Frontal cortex (tissue), 4 donors: Measurements from ENCODE around the gene ARHGAP4. TPM values are rescaled to one million over a fixed set of nuclear protein-coding genes. Genes with fewer than 3 reads are reported as not detected.

Experiments
- DNase-seq, 2 donors: peaks; one replicate each; pipeline ENCODE4 v3.0.0; 2012; ENCODE audit warnings: low spot score in 2 of 2
- FAIRE-seq: peaks from 2 replicates; lab custom pipeline; 2012; peaks lifted over from hg19 to GRCh38; lab: Jason Lieb, UNC
- total RNA-seq: library from RNA; depleted of rRNA; stranded (reverse); fragments of >200 nt; gene quantifications from one replicate; pipeline ENCODE4 v1.2.3, GENCODE V29; 2014
- donor health status: control.
- donor health status: control.
- donor health status: control.

Gene ARHGAP4
- total RNA-seq, 1 donor from 2014 or later: 5.7 TPM

DNA sequence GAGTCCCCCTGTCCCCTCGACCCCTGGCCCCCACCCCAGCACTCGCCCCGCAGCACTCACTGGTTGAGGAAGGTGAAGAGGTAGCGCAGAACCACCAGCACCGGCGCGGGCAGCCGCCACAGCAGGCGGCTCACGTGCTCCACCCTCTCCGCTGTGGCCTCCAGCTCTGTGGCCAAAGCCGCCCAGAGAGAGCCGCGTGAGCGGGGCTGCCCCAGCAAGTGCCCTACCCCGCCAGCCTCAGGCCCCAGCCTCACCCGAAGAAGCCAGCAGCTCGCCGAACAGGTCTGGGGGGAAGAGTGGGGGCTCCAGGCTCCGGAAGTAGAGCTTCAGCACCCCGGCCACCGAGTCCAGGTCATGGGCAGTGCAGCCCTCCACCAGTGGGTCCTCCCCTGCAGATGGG lies 15.6 kb downstream of the ARHGAP4 start:
- FAIRE-seq: no peak
- DNase-seq: no peak

GRCh38 chrX:153909980-153910360 lies 16.1 kb downstream of the ARHGAP4 start:
- FAIRE-seq: no peak

DNA sequence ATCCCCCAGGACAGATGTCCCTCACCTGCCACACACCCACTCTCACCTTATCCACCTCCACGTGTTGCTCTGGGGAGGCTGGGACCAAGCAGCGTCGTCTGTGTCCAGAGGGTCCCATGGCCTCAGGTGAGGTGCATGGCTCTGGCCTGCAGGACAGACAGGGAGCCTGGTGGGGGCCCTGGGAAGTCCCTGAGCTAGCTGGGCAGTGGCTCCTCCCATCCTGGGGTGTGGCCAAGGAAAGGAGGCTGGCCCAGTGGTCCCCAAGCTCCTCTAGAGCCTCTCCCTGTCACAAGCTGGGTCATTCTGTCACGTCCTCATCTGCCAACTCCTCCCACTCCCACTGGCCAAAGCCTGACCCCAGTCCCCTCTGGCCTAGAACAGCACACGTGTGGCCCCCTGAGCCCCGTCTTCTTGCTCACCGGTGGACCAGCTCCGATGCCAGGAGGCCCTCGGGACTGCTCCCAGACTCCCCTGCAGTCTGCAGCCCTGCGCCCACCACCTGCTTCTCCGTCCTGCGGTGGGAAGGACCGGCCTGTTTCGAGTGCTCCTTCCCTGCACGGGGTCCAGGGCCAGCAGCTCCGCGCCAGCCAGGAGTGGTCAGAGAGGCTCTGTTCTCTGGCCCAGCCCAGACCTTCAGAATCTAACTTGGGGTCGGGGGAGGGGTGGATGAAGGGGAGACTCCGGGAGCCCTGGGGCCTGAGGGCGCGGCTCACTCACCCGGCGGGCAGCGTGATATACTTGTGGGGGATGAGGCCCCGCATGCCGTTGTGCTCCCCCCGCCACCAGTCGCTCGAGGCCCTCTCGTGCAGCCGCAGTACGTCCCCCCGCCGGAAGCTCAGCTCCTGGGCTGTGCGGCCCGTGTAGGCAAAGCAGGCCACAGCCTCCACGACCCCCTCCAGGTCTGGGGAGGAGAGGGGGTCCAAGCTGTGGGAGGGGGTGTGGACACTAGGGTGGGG lies 16.8 kb downstream of the ARHGAP4 start:
- no peak for DNase-seq
- FAIRE-seq: no peak

More at GRCh38 chrX:153909980-153910360, 16.1 kb downstream of the ARHGAP4 start:
- DNase-seq: no peak

- DNase-seq: no peak
- FAIRE-seq: no peak
Observed at GRCh38 chrX:153908219-153908860, 17.7 kb downstream of the ARHGAP4 start.

- DNase-seq: no peak
- FAIRE-seq: no peak
Observed at GRCh38 chrX:153907456-153907855, 18.6 kb downstream of the ARHGAP4 start.

- no peak for DNase-seq
- no peak for FAIRE-seq
Observed at GRCh38 chrX:153906126-153906917, 19.7 kb downstream of the ARHGAP4 start.

GRCh38 chrX:153905481-153906095 lies 20.5 kb downstream of the ARHGAP4 start:
- DNase-seq (no peak), FAIRE-seq (no peak)

- FAIRE-seq: no peak
- no peak for DNase-seq
Observed at GRCh38 chrX:153903991-153904957, 21.8 kb downstream of the ARHGAP4 start, which contains the start of gene AVPR2. Gene AVPR2, plus strand, starts transcription at chrX:153904673. Its CDS starts 473 bp downstream, at chrX:153905146.

DNA sequence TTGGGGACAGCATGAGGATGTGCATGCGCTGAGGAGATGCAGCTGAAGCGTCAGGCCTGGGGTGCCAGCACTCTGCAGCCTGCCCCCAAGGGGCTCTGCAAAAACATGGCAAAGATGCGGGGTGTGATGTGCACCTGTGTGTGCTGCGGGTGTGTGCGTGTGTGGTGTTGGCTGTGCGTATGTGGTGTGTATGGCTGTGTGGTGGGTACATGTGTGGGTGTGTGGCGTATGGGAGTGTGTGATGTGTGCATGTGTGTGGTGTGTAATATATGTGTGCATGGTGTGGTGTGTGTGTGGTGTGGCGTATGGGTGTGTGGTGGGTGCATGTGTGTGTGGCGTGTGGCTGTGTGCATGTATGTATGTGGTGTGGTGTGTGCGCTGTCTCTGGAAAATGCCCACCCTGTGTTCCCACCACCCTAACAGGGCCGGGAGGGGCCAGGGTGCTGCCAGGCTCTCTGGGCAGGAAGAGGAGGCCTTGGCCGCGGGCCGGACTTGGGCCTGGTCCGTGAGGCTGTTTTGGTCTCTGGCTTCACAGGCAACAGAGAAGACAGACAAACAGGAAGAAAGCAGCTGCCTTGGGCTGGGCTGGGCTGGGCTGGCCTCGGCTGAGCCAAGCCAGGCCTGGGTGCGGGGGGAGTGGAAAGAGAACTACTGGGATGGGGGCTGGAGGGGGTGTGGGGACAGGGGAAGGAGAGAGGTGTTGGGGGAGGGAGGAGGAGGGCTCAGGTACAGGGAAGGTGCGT lies 22.7 kb downstream of the ARHGAP4 start:
- DNase-seq (no peak), FAIRE-seq (no peak)

DNA sequence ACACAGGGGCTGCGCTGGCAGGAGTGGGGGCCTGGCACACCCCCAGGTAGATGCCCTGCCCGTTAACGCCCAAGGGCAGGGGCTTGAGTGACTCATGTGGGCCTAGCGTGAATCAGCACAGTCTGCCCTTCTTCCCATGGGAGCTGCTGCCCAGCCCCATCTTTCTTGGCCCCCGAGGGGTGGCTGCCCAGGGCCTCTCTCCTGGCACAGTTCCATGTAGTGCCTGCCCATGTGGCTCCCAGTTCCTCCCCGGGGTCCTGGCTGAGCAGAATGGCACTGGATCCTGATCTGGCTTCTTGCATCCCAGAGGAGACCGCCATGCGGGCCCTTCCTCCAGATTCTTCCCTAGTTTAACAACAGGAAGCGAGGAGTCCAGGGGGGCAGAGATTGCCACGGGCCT lies 23.7 kb downstream of the ARHGAP4 start:
- DNase-seq (no peak), FAIRE-seq (no peak)

- no peak for FAIRE-seq
- DNase-seq: no peak
Observed at GRCh38 chrX:153901753-153902140, 24.3 kb downstream of the ARHGAP4 start.

DNA sequence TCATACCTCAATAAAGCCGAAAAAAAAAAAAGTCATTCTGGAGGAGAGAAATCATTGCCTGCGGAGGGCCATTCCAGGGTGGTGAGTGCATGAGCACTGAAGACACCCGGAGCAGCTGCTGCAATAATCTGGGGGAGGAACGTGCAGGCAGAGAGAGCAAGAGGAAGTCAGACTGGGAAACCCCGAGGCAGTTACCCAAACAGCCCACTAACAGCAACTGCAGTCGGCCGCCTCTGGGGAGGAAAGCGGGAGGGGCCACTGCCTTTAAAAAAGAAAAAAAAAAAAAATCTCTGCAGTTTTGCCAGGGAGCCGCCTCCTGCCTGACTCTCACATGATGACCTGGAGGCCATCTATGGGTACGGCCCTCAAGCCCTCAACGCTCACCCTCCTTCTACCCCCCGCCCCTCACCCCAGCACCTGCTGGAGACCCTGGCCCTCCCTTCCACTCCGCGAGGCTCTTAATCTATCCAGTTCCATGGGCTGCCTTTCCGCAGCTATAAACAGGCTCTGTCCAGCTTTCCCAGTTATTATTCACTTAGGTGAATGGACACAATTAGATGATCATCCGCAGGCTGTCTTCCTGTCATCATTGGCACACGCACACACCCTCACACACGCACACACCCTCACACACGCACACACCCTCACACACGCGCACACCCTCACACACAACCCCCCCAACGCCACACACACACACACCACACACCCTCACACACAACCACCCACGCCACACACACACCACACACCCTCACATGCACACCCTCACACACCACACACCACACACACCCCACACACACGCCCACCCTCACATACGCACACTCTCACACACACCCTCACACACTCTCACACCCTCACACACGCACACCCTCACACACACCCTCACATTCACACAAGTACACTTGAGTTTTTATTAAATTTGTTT lies 25.0 kb downstream of the ARHGAP4 start:
- FAIRE-seq: no peak
- no peak for DNase-seq

- DNase-seq (no peak), FAIRE-seq (no peak)
Observed at GRCh38 chrX:153897899-153898298, 28.2 kb downstream of the ARHGAP4 start.

GRCh38 chrX:153889123-153889522 lies 36.9 kb downstream of the ARHGAP4 start:
- no peak for FAIRE-seq

DNA sequence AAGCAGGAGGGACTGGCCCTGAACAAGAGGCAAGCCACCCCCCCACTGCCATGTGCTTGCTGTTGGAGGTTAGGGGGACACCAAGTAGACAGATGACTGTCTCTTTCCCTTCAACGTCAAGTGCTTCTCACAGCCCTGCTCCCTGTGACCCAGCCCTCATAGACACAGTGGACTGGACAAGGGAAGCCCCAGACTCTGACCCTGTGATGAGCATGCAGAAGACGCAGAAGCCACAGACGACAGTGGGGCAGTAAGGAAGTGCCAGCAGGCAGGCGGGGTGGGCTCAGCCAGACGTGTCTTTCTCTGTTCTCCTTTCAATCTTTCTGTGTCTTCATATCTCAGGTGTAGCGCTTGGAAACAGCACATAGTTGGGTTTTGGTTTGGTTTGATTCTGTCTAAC lies 37.7 kb downstream of the ARHGAP4 start:
- DNase-seq (no peak), FAIRE-seq (no peak)

More at GRCh38 chrX:153889123-153889522, 36.9 kb downstream of the ARHGAP4 start:
- no peak for DNase-seq

DNA sequence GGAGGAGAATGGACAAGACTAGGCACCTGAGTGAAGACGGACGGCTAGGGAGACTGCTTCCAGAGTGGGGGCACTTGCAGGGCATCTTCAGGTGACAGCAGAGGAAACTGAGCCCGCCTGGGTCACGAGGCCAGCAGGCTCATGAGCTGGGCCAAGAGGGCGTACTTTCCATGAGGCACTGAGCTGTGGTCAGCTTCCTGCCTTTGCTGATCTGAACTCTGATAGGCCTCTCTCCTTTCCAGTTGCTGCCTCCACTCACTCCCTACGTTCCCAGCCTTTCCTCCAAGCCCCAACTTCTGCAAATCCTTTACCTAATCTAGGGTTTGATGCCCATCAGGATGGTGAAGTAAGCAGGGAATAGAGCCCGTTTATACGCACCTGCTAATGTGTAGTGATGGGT lies 38.7 kb downstream of the ARHGAP4 start:
- no peak for DNase-seq
- no peak for FAIRE-seq

DNA sequence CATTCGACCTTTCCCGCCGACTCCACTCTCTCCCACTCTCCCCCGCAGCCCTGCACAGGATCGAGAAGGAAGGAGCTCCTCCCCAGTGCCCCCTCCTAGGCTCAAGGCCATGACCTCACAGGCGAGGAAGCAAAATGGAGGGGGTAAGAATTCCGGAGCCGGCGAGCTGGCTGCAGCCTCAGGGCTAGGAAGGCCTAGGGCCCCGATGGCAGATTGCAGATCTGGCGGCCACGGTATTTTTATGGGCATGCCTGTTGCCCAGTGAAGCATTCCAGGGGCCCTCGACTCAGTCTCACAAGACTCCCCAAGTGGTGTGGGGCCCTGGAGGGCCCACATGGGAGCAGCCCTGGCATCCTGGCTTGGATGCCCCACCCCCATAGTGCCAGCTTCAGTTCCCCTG lies 39.1 kb downstream of the ARHGAP4 start:
- FAIRE-seq: no peak
- DNase-seq: no peak
